ENCODE results near the gene LTN1. TPM values are rescaled to one million over a fixed set of nuclear protein-coding genes. Genes with fewer than 3 reads are reported as not detected.

LTN1 gene
- total RNA-seq, 1 experiment from 2014 or later: 49.8 TPM

- peak in 1 of 2 experiments; percentile 6 for DNase-seq
- no peaks in the 10 kb centered on the region for H3K27me3 ChIP-seq
- no peak overlapping the region for H3K27ac ChIP-seq
- no peaks in the 10 kb centered on the region for H3K4me1 ChIP-seq
- no peak overlapping the region for H3K4me3 ChIP-seq
- peaks cover 25% of the 10 kb centered on the region for H3K36me3 ChIP-seq
- H3K9me3 ChIP-seq (replicated peaks): no peaks in the 10 kb centered on the region
Measured at GRCh38 chr21:28928578-28929420, 63.9 kb downstream of the LTN1 start.

GRCh38 chr21:28927130-28927529, 65.5 kb downstream of the LTN1 start:
- H3K36me3 ChIP-seq: peaks cover 16% of the 10 kb centered on the region
- no peaks in the 10 kb centered on the region for H3K4me1 ChIP-seq
- no peak for DNase-seq
- H3K27ac ChIP-seq: no peak overlapping the region
- no peaks in the 10 kb centered on the region for H3K27me3 ChIP-seq
- H3K9me3 ChIP-seq (replicated peaks): no peaks in the 10 kb centered on the region
- no peak overlapping the region for H3K4me3 ChIP-seq

- Histone ChIP-seq H3K27ac (no peak overlapping the region), H3K4me3 (no peak overlapping the region), H3K9me3 (replicated peaks) (no peaks in the 10 kb centered on the region), H3K4me1 (no peaks in the 10 kb centered on the region), H3K27me3 (no peaks in the 10 kb centered on the region), H3K36me3 (peaks cover 5% of the 10 kb centered on the region; the same call in 1 of the 2 replicates)
- no peak for DNase-seq
Measured at GRCh38 chr21:28923439-28923975, 69.2 kb downstream of the LTN1 start.

GRCh38 chr21:28922368-28922767, 70.3 kb downstream of the LTN1 start:
- Histone ChIP-seq H3K27ac (no peak overlapping the region), H3K4me1 (no peaks in the 10 kb centered on the region), H3K4me3 (no peak overlapping the region), H3K36me3 (peaks cover 2% of the 10 kb centered on the region; the same call in 1 of the 2 replicates), H3K9me3 (replicated peaks) (no peaks in the 10 kb centered on the region), H3K27me3 (no peaks in the 10 kb centered on the region)
- no peak for DNase-seq

- H3K9me3 ChIP-seq (replicated peaks): no peaks in the 10 kb centered on the region
- H3K27me3 ChIP-seq: no peaks in the 10 kb centered on the region
- no peaks in the 10 kb centered on the region for H3K36me3 ChIP-seq
- no peak overlapping the region for H3K27ac ChIP-seq
- no peak overlapping the region for H3K4me3 ChIP-seq
- H3K4me1 ChIP-seq: no peaks in the 10 kb centered on the region
- no peak for DNase-seq
Measured at GRCh38 chr21:28916150-28916893, 76.4 kb downstream of the LTN1 start.

- Histone ChIP-seq H3K27me3 (no peaks in the 10 kb centered on the region), H3K4me1 (no peaks in the 10 kb centered on the region), H3K9me3 (replicated peaks) (no peaks in the 10 kb centered on the region), H3K4me3 (no peak overlapping the region), H3K36me3 (no peaks in the 10 kb centered on the region), H3K27ac (no peak overlapping the region)
- no peak for DNase-seq
Measured at GRCh38 chr21:28913071-28913470, 79.6 kb downstream of the LTN1 start.

GRCh38 chr21:28910280-28910887, 82.3 kb downstream of the LTN1 start:
- no peak for DNase-seq

GRCh38 chr21:28908351-28908750, 84.3 kb downstream of the LTN1 start:
- no peaks in the 10 kb centered on the region for H3K27me3 ChIP-seq
- no peaks in the 10 kb centered on the region for H3K4me1 ChIP-seq
- H3K36me3 ChIP-seq: no peaks in the 10 kb centered on the region
- no peak for DNase-seq
- no peaks in the 10 kb centered on the region for H3K9me3 ChIP-seq (replicated peaks)
- H3K27ac ChIP-seq: no peak overlapping the region
- no peak overlapping the region for H3K4me3 ChIP-seq

More at GRCh38 chr21:28910280-28910887, 82.3 kb downstream of the LTN1 start:
- Histone ChIP-seq H3K9me3 (replicated peaks) (no peaks in the 10 kb centered on the region), H3K27ac (no peak overlapping the region), H3K27me3 (no peaks in the 10 kb centered on the region), H3K4me3 (no peak overlapping the region), H3K4me1 (no peaks in the 10 kb centered on the region), H3K36me3 (no peaks in the 10 kb centered on the region)

- Histone ChIP-seq H3K9me3 (replicated peaks) (no peaks in the 10 kb centered on the region), H3K4me1 (no peaks in the 10 kb centered on the region), H3K36me3 (no peaks in the 10 kb centered on the region), H3K27ac (no peak overlapping the region), H3K27me3 (no peaks in the 10 kb centered on the region), H3K4me3 (no peak overlapping the region)
- no peak for DNase-seq
Measured at GRCh38 chr21:28906841-28907240, 85.8 kb downstream of the LTN1 start.

- Histone ChIP-seq H3K4me3 (no peak overlapping the region), H3K27me3 (no peaks in the 10 kb centered on the region), H3K36me3 (no peaks in the 10 kb centered on the region), H3K4me1 (no peaks in the 10 kb centered on the region), H3K9me3 (replicated peaks) (no peaks in the 10 kb centered on the region), H3K27ac (no peak overlapping the region)
- no peak for DNase-seq
Measured at GRCh38 chr21:28906236-28906635, 86.4 kb downstream of the LTN1 start.

- DNase-seq: no peak
- no peak overlapping the region for H3K27ac ChIP-seq
Measured at GRCh38 chr21:28904961-28905435, 87.7 kb downstream of the LTN1 start.

GRCh38 chr21:28903448-28903847, 89.2 kb downstream of the LTN1 start:
- H3K36me3 ChIP-seq: no peaks in the 10 kb centered on the region
- no peaks in the 10 kb centered on the region for H3K4me1 ChIP-seq
- H3K27ac ChIP-seq: no peak overlapping the region
- H3K4me3 ChIP-seq: no peak overlapping the region
- H3K27me3 ChIP-seq: no peaks in the 10 kb centered on the region
- no peaks in the 10 kb centered on the region for H3K9me3 ChIP-seq (replicated peaks)
- no peak for DNase-seq

More at GRCh38 chr21:28904961-28905435, 87.7 kb downstream of the LTN1 start:
- H3K36me3 ChIP-seq: no peaks in the 10 kb centered on the region
- no peaks in the 10 kb centered on the region for H3K4me1 ChIP-seq
- no peaks in the 10 kb centered on the region for H3K9me3 ChIP-seq (replicated peaks)
- no peaks in the 10 kb centered on the region for H3K27me3 ChIP-seq
- H3K4me3 ChIP-seq: no peak overlapping the region

GRCh38 chr21:28900481-28900880, 92.2 kb downstream of the LTN1 start:
- DNase-seq: no peak
- H3K27ac ChIP-seq: no peak overlapping the region

GRCh38 chr21:28899744-28900143, 92.9 kb downstream of the LTN1 start:
- DNase-seq: no peak
- no peaks in the 10 kb centered on the region for H3K27me3 ChIP-seq
- H3K4me3 ChIP-seq: no peak overlapping the region
- no peaks in the 10 kb centered on the region for H3K4me1 ChIP-seq
- H3K9me3 ChIP-seq (replicated peaks): peaks cover 5% of the 10 kb centered on the region; the same call in 1 of the 2 replicates
- no peaks in the 10 kb centered on the region for H3K36me3 ChIP-seq
- no peak overlapping the region for H3K27ac ChIP-seq

More at GRCh38 chr21:28900481-28900880, 92.2 kb downstream of the LTN1 start:
- H3K27me3 ChIP-seq: no peaks in the 10 kb centered on the region
- H3K4me1 ChIP-seq: no peaks in the 10 kb centered on the region
- no peaks in the 10 kb centered on the region for H3K36me3 ChIP-seq
- no peak overlapping the region for H3K4me3 ChIP-seq
- peaks cover 5% of the 10 kb centered on the region; the same call in 1 of the 2 replicates for H3K9me3 ChIP-seq (replicated peaks)
